ENCODE data around the gene MBD5.
A peak's percentile ranks its signal among the peaks of the same experiment; 100 is the strongest.

The MBD5 gene

GRCh38 chr2:148021886-148022285, 995 bp downstream of the MBD5 start:
- no peak for DNase-seq (ENCODE audit: low read depth, low spot score)
- H3K4me3 ChIP-seq (ENCODE audit: low read length), result peak overlapping the region; percentile 87

DNA sequence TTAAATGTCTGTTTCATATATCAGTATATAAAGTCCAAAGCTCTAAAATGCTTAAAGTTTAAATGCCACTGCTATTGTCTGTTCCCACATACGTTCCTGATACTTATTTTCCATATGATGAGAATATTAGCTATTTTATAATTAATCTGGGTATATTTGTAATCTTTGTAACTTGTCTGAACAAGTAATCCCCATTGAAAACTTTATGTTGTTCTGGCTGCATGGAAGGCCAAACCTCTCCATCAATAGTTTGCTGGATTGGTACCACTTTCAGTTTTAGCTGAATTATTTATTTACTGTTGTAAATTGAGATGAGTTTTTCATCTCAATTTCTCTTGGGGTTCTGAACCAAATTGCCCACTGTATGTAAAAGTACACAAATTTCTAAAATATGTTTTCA, 1.5 kb downstream of the MBD5 start:
- no peak for DNase-seq (ENCODE audit: low read depth, low spot score)
- H3K4me3 ChIP-seq (ENCODE audit: low read length), result peak overlapping the region; percentile 87

- no peak for DNase-seq (ENCODE audit: low read depth, low spot score)
- H3K4me3 ChIP-seq (ENCODE audit: low read length), result no peak overlapping the region
Observed at GRCh38 chr2:148022882-148023281, 2.0 kb downstream of the MBD5 start.

DNA sequence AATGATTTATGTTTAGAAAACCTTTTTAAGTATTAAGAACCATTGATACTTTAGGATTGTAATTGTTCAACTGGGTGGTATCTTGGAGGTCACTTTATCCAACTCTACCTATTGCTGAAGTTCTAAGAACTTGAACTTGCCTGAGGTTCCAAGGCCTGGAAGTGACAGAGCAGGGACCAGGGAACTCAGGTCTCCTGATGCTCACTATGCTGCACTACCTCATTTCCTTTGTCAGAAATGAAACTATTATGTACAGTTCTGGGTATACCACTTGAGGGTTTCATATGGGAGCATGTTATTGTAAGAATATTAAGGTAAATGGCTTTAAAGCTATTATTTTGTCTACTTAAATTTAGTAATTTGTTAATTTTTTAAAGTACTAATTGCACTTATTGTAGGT, 3.0 kb downstream of the MBD5 start:
- no peak overlapping the region for H3K4me3 ChIP-seq (ENCODE audit: low read length)
- no peak for DNase-seq (ENCODE audit: low read depth, low spot score)

DNA sequence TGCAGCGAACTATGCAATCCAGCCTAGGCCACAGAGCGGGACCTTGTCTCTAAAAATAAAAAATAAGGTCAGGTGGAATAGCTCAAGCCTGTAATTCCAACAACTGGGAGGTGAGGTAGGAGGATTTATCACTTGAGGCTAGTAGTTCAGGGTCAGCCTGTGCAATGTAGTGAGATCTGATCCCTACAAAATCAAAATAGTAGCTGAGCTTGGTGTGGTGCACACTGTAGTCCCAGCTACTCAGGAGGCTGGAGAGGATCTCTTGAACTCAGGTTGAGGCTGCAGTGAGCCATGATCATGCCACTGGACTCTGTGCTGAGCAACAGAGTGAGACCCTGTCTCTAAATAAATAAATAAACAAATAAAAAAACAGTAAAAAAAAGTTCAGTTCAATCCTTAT, 5.7 kb downstream of the MBD5 start:
- no peak for DNase-seq (ENCODE audit: low read depth, low spot score)

GRCh38 chr2:148027822-148028221, 6.9 kb downstream of the MBD5 start:
- H3K4me3 ChIP-seq (ENCODE audit: low read length), result no peak overlapping the region
- DNase-seq (ENCODE audit: low read depth, low spot score), result no peak

More for the DNA sequence above, 5.7 kb downstream of the MBD5 start:
- no peak overlapping the region for H3K4me3 ChIP-seq (ENCODE audit: low read length)

GRCh38 chr2:148028781-148029180, 7.9 kb downstream of the MBD5 start:
- DNase-seq (ENCODE audit: low read depth, low spot score), result no peak
- H3K4me3 ChIP-seq (ENCODE audit: low read length), result no peak overlapping the region

GRCh38 chr2:148031152-148031551, 10.3 kb downstream of the MBD5 start:
- DNase-seq (ENCODE audit: low read depth, low spot score), result no peak
- no peak overlapping the region for H3K4me3 ChIP-seq (ENCODE audit: low read length)

DNA sequence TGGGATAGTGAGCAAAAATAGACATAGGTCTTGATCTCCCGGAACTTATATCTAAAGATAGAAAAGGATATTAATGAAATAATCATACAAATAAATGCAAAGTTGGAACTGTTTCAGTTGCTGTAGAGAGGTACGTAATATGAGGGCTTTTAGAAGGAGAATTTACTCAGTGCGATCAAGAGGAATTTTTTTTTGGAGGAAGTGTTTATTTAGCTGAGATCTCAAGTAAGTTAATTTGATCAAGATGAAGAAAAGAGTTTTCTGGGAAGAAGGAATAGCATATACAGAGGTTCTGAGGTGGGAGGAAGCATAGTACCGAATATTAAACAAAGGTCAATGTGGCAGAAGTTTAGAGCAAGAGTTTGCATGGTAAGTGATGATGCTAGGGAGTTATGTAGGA, 11.3 kb downstream of the MBD5 start:
- no peak overlapping the region for H3K4me3 ChIP-seq (ENCODE audit: low read length)
- no peak for DNase-seq (ENCODE audit: low read depth, low spot score)

DNA sequence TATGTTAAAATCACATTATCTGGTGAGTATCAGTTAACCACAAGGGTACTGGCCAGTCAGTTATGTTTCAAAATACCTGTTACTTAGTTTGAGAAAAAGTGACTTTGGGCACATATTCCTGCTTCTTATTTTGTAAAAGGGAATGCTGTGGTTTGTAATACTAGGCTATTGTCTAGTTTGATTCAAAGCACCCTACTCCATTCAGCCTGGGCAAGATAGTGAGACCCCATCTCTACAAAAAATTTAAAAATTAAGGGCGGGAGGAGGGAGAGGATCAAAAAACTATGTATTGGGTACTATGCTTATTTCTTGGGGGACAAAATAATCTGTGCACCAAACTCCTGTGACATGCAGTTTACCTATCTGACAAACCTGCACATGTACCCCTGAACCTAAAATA, 18.9 kb downstream of the MBD5 start:
- H3K4me3 ChIP-seq (ENCODE audit: low read length), result no peak overlapping the region
- no peak for DNase-seq (ENCODE audit: low read depth, low spot score)

GRCh38 chr2:148042219-148042618, 21.3 kb downstream of the MBD5 start:
- DNase-seq (ENCODE audit: low read depth, low spot score), result no peak
- no peak overlapping the region for H3K4me3 ChIP-seq (ENCODE audit: low read length)

DNA sequence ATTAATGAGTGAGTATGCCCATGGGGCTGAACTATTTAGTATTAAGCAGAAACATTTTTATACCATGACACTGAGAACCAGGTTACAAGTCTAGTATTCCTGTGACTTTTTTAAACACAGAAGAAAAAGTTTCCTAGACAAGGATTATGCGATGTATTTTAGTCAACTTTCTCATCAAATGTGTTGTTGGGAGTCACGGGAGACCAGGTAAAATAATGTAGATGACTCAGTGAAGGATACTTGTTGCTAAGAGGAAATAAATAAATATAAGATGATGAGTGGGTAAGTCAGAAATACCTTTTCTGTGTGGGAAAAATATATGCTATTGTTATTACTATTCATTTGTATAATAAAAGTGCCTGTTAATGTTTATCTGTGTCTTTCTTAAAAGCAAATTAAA, 23.4 kb downstream of the MBD5 start:
- no peak for DNase-seq (ENCODE audit: low read depth, low spot score)
- H3K4me3 ChIP-seq (ENCODE audit: low read length), result no peak overlapping the region

DNA sequence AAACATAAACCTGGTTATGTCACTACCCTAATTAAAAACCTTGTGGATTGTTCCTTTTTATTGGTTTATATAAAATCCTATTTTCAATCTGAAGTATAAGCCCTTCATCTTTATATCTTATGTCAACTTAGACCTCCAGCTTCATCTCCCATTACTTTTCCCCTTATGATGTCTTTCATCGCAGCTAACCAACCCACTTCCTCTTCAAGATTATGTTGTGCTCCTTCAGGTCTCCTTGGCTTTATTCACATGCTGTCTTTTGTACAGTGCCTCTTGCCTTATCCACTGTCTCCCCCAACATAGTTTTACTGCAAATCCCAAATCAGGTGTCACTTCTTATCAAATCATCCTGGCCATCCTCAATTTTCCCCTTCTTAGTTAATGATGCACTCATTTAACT, 25.9 kb downstream of the MBD5 start:
- peak; percentile 55 for DNase-seq (ENCODE audit: low read depth, low spot score)
- no peak overlapping the region for H3K4me3 ChIP-seq (ENCODE audit: low read length)

DNA sequence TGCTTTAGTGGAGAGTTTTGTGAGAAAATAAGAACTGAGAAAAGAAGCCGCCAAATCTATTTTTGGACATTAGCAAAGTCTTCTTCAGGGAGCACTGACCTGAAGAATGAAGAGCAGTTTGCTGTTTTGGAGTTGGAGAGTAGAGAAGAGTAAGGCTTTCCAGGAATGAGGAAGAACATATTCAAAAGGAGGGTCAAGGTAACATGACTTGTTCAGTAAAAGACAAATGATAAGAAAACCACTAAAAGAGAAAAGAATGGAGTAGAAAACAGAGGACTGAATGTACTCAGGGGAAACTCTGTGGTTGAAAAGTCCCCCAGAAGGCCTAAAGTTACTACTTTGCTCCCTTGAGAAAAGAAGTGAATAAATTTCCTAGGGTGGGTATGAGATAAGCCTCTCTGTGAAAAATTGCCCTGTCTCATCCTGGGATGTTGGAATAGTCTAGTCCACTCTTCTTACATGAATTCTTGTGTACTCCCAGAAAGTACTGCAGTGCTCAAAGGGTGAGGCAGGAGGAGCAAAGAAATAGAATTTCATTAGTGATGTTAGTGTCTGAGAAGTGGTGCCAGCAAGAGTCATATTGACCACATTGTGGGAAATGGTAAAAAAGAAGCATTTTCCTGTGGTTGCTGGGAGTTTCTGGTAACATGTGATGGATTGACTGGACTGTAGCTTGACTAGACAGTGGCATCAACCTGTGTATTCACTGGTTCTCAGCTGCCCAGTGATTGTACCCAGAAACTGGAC, 27.8 kb downstream of the MBD5 start:
- H3K4me3 ChIP-seq (ENCODE audit: low read length), result no peak overlapping the region
- DNase-seq (ENCODE audit: low read depth, low spot score), result no peak

- H3K4me3 ChIP-seq (ENCODE audit: low read length), result no peak overlapping the region
- no peak for DNase-seq (ENCODE audit: low read depth, low spot score)
Observed at GRCh38 chr2:148049284-148049683, 28.4 kb downstream of the MBD5 start.

DNA sequence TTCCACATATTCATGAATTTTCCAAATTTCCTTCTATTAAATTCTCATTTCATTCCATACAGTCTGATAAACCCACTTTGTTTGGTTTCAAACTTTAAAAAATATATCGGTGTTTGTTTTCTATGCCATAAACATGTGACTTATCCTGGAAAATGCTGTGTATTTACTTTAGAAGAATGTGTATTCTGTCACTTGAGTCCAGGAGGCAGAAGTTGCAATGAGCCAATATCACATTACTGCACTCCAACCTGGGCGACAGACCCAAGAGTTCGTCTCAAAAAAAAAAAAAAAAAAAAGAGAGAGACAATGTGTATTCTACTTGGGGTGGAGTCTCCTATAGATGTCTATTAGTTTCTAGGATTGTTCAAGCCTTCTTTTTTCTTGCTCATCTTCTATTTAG, 31.8 kb downstream of the MBD5 start:
- no peak for DNase-seq (ENCODE audit: low read depth, low spot score)
- no peak overlapping the region for H3K4me3 ChIP-seq (ENCODE audit: low read length)

DNA sequence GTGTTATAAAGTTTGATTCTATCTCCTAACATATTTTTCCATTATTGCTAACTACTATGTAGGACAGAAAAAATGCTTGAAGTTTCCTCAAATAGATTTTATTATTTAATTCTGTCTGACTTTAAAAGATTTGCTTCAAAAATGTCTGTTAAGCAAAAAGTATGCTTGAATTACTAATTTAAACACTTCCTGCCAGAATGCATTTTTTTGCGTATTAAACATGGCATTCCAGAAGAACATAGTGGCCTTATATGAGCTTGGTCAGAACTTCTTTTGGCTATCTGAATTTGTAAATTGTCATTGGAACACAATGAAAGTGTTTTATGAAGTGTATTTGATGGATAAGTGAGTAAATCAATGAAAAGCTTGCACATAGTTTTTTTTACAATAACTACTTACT, 37.8 kb downstream of the MBD5 start:
- no peak overlapping the region for H3K4me3 ChIP-seq (ENCODE audit: low read length)
- no peak for DNase-seq (ENCODE audit: low read depth, low spot score)

DNA sequence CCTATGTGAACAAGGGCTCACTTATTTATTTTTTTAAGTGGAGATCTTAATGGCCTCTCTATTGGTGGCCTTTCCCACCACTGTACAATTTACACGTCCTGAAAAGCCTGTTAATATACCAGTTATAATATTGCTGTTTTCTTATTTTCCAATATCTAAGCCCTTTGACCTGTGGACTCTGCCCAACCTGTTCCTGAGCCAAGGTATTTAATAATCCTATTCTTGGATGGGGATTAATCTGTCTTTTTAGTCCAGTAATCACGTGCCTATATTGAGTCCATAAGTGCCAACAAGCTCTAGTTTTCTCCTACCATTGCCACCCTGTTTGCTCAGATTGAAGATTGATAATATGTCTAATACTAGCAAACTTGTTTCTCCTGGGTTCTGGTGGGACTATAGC, 42.7 kb downstream of the MBD5 start:
- no peak overlapping the region for H3K4me3 ChIP-seq (ENCODE audit: low read length)
- DNase-seq (ENCODE audit: low read depth, low spot score), result no peak

GRCh38 chr2:148065936-148066335, 45.0 kb downstream of the MBD5 start:
- no peak for DNase-seq (ENCODE audit: low read depth, low spot score)
- H3K4me3 ChIP-seq (ENCODE audit: low read length), result no peak overlapping the region

- no peak for DNase-seq (ENCODE audit: low read depth, low spot score)
- no peak overlapping the region for H3K4me3 ChIP-seq (ENCODE audit: low read length)
Observed at GRCh38 chr2:148067801-148068200, 46.9 kb downstream of the MBD5 start.

DNA sequence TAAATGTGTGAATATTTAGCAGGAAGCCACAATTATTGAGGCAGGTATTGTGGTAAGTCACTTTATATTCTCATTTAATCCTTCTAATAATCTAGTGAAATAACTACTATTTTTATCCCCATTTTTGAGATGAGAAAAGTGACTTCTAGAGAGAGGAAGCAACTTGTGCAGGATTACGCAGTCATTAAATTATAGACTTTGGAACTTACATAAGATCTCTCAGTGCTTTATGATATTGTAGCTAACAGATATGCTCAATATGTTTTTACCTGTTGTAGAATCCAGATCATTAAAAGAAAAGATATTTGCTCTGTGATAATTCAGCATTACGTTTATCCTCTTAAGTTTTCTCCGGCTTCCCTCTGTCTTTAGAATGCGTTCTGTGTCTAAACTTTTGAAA, 50.5 kb downstream of the MBD5 start:
- no peak overlapping the region for H3K4me3 ChIP-seq (ENCODE audit: low read length)
- DNase-seq (ENCODE audit: low read depth, low spot score), result no peak

GRCh38 chr2:148096012-148096411, 75.1 kb downstream of the MBD5 start:
- no peak for DNase-seq (ENCODE audit: low read depth, low spot score)
- no peak overlapping the region for H3K4me3 ChIP-seq (ENCODE audit: low read length)

Measured in Jurkat, Clone E6-1 (cell line).